HG02981 (cell line): Measurements from ENCODE around the gene COBL.
"Not testable (repeated sequence)": the region's sequence is repeated elsewhere in the genome, so short reads cannot be mapped to it uniquely, and the experiment has no call there.

Experiments used
- ATAC-seq: cut with Tn5 transposase; IDR thresholded peaks from one replicate; pipeline ENCODE4 v1.9.1; 2021; ENCODE audit warnings: mild to moderate bottlenecking, moderate library complexity; ENCODE audit not compliant: unreplicated experiment

COBL gene

GRCh38 chr7:51209426-51209825 lies 107.2 kb downstream of the COBL start:
- ATAC-seq = no peak

GRCh38 chr7:51208125-51208524 lies 108.5 kb downstream of the COBL start:
- ATAC-seq = not testable (repeated sequence)

- ATAC-seq = no peak
These were observed 118.0 kb downstream of the COBL start for GRCh38 chr7:51198654-51199053.

GRCh38 chr7:51190969-51191368 lies 125.6 kb downstream of the COBL start:
- no peak for ATAC-seq

GRCh38 chr7:51189777-51190176 lies 126.8 kb downstream of the COBL start:
- no peak for ATAC-seq

- ATAC-seq = no peak
These were observed 127.6 kb downstream of the COBL start for GRCh38 chr7:51188987-51189386.

- no peak for ATAC-seq
These were observed 128.7 kb downstream of the COBL start for GRCh38 chr7:51187941-51188340.

- ATAC-seq = no peak
These were observed 130.1 kb downstream of the COBL start for GRCh38 chr7:51186531-51186930.

GRCh38 chr7:51182636-51183166 lies 133.9 kb downstream of the COBL start:
- ATAC-seq = no peak

- no peak for ATAC-seq
These were observed 136.5 kb downstream of the COBL start for GRCh38 chr7:51180092-51180491.

GRCh38 chr7:51175992-51176388 lies 140.6 kb downstream of the COBL start:
- ATAC-seq = no peak

GRCh38 chr7:51175316-51175991 lies 141.2 kb downstream of the COBL start:
- ATAC-seq = no peak

GRCh38 chr7:51165337-51165736 lies 151.3 kb downstream of the COBL start:
- ATAC-seq = no peak

GRCh38 chr7:51162724-51163329 lies 153.8 kb downstream of the COBL start:
- peak; percentile 95 for ATAC-seq

GRCh38 chr7:51161937-51162336 lies 154.7 kb downstream of the COBL start:
- no peak for ATAC-seq

- no peak for ATAC-seq
These were observed 155.5 kb downstream of the COBL start for GRCh38 chr7:51160990-51161615.

GRCh38 chr7:51160411-51160810 lies 156.2 kb downstream of the COBL start:
- no peak for ATAC-seq

- ATAC-seq = no peak
These were observed 157.7 kb downstream of the COBL start for GRCh38 chr7:51158742-51159445.

GRCh38 chr7:51158211-51158610 lies 158.4 kb downstream of the COBL start:
- ATAC-seq = no peak

- no peak for ATAC-seq
These were observed 162.4 kb downstream of the COBL start for GRCh38 chr7:51154201-51154600.

- ATAC-seq = no peak
These were observed 163.9 kb downstream of the COBL start for GRCh38 chr7:51152706-51153200.
